22Rv1 (cell line): Measurements from ENCODE around the gene METTL13.

ENCODE experiments used
- H3K27ac ChIP-seq: fragments of 450-650 bp; 2 replicates; pipeline ENCODE4 v1.5.1; 2017
- ZFX ChIP-seq: fragments of 450-650 bp; IDR thresholded peaks from 2 replicates; pipeline ENCODE4 v1.6.1; 2017; ENCODE audit warnings: antibody characterized with exemption, borderline replicate concordance
- TF ChIP-seq, protein P1 (sequence below): fragments of 450-650 bp; IDR thresholded peaks from 2 replicates; pipeline ENCODE4 v1.5.1; 2017; ENCODE audit warnings: mild to moderate bottlenecking

Gene METTL13

DNA sequence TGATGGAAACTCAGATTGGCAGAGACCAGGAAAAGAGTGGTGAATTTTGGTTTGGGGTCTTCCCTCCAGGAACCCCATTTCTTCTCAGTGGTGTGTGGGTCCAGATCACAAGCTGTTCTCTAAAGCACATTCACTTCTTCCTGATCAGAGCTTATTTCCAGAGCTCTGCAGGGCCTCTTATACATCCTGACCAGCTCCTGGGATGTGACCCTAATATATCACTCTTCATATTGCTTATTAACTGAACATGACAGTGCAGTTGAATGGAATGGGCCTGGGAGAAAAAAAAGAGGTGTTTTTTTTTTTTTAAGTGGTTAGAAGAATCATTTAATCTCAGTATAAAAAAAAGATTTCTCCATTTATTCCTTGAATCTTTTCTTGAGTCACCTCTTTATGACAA, 30.2 kb downstream of the METTL13 start:
- no peak overlapping the region for H3K27ac ChIP-seq
- TF ChIP-seq, protein P1, sequence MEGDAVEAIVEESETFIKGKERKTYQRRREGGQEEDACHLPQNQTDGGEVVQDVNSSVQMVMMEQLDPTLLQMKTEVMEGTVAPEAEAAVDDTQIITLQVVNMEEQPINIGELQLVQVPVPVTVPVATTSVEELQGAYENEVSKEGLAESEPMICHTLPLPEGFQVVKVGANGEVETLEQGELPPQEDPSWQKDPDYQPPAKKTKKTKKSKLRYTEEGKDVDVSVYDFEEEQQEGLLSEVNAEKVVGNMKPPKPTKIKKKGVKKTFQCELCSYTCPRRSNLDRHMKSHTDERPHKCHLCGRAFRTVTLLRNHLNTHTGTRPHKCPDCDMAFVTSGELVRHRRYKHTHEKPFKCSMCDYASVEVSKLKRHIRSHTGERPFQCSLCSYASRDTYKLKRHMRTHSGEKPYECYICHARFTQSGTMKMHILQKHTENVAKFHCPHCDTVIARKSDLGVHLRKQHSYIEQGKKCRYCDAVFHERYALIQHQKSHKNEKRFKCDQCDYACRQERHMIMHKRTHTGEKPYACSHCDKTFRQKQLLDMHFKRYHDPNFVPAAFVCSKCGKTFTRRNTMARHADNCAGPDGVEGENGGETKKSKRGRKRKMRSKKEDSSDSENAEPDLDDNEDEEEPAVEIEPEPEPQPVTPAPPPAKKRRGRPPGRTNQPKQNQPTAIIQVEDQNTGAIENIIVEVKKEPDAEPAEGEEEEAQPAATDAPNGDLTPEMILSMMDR: no peak
- no peak for TF ChIP-seq ZFX

DNA sequence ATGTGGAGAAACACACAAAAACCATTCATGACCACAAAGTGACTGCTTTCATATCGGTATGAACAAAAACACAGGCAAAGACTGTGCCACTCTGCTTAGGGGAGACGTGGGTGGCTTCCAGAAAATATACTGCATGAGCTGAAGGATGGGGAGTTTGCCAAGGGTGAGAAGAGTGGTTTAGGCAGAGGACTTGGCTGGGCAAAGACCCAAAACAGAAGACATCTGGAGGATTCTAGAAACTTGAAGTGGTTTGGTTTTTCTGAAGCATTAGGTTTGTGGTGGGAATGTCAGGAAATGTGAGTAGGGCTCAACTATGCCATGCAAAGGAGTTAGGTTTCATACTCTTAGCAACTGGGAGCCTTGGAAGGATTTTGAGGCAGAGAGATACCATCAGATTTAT, 33.2 kb downstream of the METTL13 start:
- H3K27ac ChIP-seq: no peak overlapping the region
- TF ChIP-seq, protein P1: no peak
- TF ChIP-seq ZFX: no peak

- H3K27ac ChIP-seq: no peak overlapping the region
- no peak for TF ChIP-seq ZFX
- TF ChIP-seq, protein P1: no peak
Observed at GRCh38 chr1:171816300-171816901, 34.9 kb downstream of the METTL13 start.

GRCh38 chr1:171817511-171818265, 36.2 kb downstream of the METTL13 start:
- TF ChIP-seq, protein P1: no peak
- TF ChIP-seq ZFX: no peak
- no peak overlapping the region for H3K27ac ChIP-seq

GRCh38 chr1:171819946-171820345, 38.5 kb downstream of the METTL13 start:
- H3K27ac ChIP-seq: no peak overlapping the region
- TF ChIP-seq, protein P1: no peak
- no peak for TF ChIP-seq ZFX

GRCh38 chr1:171826973-171827372, 45.5 kb downstream of the METTL13 start:
- H3K27ac ChIP-seq: no peak overlapping the region
- TF ChIP-seq, protein P1: no peak
- no peak for TF ChIP-seq ZFX

DNA sequence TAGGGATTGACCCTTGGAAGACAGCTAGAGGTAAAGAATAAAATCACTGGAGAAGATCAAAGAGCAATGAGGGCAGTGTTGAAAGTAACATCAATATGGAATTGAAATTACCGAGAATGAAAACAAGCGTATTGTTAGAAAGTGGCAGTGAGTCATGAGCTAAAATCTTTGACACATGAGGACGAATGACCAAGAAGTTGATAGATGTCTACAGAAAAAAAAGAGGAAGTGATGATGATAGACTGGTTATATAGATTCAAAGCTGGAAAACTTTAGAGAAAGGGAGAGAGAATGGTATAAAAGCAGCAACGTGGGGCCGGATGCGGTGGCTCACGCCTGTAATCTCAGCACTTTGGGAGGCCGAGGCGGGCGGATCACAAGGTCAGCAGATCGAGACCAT, 47.3 kb downstream of the METTL13 start:
- H3K27ac ChIP-seq: no peak overlapping the region
- TF ChIP-seq, protein P1: no peak
- no peak for TF ChIP-seq ZFX
